ENCODE data around the gene MAP3K2.
"Not testable (repeated sequence)": the region's sequence is repeated elsewhere in the genome, so short reads cannot be mapped to it uniquely, and the experiment has no call there.

MAP3K2 gene

DNA sequence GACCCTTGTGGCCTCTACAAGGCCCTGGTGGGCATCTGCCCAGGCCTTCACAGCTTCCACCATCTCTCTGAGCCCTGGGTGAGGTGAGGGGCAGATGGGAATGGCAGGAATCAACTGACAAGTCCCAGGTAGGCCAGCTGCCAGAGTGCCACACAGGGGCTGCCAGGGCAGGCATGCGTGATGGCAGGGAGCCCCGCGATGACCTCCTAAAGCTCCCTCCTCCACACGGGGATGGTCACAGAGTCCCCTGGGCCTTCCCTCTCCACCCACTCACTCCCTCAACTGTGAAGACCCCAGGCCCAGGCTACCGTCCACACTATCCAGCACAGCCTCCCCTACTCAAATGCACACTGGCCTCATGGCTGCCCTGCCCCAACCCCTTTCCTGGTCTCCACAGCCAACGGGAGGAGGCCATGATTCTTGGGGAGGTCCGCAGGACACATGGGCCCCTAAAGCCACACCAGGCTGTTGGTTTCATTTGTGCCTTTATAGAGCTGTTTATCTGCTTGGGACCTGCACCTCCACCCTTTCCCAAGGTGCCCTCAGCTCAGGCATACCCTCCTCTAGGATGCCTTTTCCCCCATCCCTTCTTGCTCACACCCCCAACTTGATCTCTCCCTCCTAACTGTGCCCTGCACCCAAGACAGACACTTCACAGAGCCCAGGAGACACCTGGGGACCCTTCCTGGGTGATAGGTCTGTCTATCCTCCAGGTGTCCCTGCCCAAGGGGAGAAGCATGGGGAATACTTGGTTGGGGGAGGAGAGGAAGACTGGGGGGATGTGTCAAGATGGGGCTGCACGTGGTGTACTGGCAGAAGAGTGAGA, 32.5 kb upstream of the MAP3K2 start:
- DNase-seq = no peak

DNA sequence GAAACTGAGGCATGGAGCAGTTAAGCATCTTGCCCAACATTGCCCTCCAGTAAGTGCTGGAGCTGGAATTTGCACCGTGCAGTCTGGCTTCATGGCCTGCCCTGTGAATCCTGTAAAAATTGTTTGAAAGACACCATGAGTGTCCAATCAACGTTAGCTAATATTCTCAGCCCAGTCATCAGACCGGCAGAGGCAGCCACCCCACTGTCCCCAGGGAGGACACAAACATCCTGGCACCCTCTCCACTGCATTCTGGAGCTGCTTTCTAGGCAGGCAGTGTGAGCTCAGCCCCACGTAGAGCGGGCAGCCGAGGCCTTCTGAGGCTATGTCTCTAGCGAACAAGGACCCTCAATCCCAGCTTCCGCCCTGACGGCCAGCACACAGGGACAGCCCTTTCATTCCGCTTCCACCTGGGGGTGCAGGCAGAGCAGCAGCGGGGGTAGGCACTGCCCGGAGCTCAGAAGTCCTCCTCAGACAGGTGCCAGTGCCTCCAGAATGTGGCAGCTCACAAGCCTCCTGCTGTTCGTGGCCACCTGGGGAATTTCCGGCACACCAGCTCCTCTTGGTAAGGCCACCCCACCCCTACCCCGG, 31.8 kb upstream of the MAP3K2 start:
- no peak for DNase-seq

DNA sequence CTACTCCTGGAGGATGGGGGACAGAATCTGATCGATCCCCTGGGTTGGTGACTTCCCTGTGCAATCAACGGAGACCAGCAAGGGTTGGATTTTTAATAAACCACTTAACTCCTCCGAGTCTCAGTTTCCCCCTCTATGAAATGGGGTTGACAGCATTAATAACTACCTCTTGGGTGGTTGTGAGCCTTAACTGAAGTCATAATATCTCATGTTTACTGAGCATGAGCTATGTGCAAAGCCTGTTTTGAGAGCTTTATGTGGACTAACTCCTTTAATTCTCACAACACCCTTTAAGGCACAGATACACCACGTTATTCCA, 31.3 kb upstream of the MAP3K2 start:
- no peak for DNase-seq

DNA sequence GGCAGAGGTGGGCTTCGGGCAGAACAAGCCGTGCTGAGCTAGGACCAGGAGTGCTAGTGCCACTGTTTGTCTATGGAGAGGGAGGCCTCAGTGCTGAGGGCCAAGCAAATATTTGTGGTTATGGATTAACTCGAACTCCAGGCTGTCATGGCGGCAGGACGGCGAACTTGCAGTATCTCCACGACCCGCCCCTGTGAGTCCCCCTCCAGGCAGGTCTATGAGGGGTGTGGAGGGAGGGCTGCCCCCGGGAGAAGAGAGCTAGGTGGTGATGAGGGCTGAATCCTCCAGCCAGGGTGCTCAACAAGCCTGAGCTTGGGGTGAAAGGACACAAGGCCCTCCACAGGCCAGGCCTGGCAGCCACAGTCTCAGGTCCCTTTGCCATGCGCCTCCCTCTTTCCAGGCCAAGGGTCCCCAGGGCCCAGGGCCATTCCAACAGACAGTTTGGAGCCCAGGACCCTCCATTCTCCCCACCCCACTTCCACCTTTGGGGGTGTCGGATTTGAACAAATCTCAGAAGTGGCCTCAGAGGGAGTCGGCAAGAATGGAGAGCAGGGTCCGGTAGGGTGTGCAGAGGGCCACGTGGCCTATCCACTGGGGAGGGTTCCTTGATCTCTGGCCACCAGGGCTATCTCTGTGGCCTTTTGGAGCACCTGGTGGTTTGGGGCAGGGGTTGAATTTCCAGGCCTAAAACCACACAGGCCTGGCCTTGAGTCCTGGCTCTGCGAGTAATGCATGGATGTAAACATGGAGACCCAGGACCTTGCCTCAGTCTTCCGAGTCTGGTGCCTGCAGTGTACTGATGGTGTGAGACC, 30.7 kb upstream of the MAP3K2 start, which contains the start of gene PROC:
PROC (plus strand) TSS at position 128 of the 812 bp plus-strand sequence. CDS start 1,516 bp downstream, outside the sequence.
- no peak for DNase-seq

DNA sequence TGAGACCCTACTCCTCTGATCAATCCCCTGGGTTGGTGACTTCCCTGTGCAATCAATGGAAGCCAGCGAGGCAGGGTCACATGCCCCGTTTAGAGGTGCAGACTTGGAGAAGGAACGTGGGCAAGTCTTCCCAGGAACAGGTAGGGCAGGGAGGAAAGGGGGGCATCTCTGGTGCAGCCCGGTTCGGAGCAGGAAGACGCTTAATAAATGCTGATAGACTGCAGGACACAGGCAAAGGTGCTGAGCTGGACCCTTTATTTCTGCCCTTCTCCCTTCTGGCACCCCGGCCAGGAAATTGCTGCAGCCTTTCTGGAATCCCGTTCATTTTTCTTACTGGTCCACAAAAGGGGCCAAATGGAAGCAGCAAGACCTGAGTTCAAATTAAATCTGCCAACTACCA, 29.6 kb upstream of the MAP3K2 start:
- DNase-seq = no peak

DNA sequence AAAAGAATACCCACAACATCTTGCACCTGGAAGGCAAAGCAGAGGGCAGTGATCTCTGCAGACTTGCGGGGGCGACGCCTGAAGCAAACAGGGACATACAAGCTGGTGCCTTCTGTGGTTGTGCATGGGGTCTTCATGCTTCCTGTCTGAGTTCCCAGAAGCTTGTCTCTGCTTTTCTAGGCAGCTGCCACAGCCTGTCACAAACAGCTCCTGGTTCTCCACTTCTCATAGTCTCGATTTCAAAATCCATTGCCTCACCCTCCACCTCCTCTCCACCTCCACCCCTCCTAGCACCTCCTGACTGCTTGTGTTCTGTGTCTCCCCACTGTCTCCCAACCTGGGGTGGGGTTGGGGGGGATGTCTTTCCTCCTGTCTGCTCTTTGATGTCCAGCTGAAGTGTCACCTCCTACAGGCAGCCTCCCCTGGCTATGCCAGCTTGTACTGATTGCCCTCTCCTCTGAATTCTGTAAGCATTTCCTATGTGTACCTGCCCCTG, 28.8 kb upstream of the MAP3K2 start:
- no peak for DNase-seq

DNA sequence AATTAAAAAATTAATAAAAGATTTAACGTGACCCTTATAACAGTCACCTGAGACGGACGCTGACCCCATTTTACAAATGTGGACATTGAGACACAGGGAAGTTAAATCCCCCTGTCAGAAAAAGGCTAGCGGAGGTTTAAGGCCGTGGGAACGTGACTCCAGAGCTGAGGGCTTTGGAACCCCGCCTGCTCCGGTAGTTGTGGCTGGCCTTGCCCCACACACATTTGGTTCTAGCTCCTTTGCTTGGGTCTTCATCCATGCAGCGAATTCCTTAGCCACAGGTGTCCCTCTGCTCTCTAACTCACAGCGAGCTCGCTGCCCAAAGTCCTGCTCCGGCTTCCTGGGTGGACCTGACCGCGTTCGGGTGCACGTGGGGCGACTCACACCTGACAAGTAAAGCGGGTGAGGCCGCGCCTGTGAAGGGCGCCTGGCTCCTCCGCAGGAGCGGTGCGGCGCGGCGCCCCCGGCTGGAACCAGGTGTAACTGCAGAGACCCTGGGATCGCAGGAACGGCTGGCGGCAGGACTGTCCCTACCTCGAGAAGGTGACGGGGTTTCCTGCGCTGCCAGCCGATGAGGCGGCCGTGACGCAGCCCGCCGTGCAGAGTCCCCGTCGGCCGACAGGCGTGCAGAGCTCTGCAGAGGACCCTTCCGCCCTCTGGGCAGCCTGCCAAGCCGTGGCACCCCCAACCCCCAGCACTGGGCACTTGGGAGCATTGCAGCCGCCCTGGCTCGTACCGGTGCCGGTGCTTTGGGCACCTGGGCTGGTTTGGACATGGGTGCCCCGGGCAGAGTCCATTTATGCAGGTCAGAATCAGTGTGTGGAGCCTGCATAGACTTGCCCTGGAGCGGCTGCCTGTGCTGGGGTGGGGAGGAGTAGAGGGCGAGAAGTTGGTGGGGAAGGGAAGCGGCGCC, 28.1 kb upstream of the MAP3K2 start:
- peak; percentile 72 for DNase-seq

DNA sequence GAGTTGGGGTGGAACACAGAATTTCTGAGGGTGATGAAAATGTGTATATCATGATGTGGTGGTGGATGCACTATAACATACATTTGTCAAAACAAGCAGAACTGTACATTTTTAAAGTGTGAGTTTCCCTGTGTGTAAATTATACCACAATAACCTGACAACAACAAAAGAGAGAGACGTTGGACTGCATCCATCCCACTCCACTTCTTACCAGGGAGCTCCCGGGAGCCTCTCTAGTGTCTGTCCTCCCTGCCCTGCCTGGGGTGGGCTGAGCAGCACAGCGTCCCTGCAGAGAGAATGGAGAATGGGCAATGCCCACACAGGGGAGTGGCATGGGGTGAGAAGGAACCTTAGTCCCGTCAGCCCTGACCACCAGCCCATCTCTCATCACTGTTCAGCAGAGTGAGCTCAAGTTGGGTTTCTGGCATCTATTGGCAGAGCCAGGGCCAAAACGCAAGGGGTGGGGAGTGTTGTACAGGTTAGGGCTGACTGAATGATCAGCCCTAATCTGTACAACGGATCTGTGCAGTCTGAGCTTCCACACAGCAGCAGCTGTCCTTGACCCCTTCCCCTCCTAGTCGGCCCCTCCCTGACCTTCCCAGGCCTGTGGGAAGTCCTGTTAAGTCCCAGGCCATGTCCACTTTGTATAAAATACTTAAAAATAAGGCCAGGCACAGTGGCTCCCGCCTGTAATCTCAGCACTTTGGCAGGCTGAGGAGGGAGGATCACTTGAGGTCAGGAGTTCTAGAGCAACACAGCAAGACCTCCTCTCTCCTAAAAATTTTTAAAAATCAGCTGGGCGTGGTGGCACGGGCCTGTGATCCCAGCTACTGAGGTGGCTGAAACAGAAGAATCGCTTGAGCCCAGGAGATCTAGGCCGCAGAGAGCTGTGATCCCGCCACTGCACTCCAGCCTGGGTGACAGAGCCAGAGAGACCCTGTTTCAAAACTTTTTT, 27.1 kb upstream of the MAP3K2 start:
- no peak for DNase-seq

DNA sequence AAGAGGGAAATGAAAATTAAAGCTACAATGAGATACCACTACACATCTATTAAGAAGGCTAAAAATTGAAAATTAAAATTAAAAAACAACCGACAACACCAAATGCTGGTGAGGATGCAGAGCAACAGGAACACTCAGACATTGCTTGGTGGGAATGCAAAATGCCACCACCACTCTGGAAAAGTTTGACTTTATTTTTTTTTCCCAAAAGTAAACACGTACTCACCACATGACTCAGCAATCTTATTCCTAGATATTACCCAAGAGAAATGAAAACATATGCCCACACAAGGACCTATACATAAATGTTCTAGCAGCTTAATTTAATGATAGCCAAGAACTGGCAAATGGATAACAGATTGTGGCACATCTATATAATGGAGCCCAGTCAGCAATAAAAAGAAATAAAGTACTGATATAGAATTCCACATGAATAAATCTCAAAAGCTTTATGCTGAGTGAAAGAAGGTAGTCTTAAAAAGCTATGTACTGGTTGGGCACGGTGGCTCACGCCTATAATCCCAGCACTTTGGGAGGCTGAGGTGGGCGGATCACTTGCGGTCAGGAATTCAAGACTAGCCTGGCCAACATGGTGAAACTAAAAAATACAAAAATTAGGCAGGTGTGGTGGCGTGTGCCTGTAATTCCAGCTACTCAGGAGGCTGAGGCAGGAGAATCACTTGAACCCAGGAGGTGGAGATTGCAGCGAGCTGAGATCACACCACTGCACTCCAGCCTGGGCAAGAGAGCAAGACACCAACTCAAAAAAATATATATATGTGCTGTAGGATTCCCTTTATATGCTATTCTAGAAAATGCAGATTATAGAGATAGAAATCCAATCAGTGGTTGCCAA, 26.2 kb upstream of the MAP3K2 start:
- no peak for DNase-seq

DNA sequence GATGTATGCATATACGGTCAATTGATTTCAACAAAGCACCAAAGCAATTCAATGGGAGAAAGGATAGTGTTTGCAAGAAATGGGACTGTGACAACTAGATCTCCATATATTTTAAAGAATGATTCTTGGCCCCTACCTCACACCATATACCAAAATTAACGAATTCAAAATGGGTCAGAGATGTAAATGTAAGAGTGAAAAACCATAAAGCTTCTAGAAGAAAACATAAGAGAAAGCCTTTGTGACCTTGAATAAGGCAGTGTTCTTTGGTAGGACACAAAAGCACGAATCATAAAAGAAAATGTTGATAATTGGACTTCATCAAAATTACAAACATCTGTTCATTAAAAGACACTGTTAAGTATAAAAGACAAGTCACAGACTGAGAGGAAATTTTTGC, 25.4 kb upstream of the MAP3K2 start:
- no peak for DNase-seq

DNA sequence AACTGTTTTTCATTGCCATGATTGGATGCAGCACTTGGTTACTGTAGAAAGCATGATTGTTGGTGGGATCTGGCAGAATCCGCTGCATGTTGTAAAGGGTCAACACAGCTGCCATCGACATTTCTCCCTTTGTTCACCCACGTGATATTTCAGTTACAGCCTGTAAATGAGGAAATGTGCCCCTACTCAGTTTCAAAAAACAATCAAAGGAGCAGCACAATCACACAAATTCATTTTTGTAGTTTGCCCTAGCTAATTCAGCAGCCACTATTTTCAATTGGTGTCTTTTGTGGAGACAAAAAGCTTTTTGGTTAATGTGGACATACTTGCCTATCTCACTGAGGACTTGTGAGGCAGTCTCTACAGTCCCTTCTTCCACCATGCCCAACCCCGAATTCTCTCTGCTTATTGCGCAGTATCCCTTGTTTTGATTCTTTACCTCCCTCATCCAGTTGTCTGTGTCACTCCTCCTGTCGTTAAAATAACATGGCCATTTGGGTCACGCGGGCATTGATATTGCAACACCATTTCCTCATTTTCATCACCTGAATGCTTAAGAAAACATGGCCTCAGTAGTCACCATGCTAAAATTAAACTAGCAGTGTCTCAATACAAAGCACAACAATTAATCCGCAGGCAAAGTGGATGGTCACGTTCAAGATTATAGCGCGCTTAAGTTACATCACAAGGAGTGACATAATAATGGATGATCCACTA, 24.0 kb upstream of the MAP3K2 start:
- peak; percentile 30 for DNase-seq

DNA sequence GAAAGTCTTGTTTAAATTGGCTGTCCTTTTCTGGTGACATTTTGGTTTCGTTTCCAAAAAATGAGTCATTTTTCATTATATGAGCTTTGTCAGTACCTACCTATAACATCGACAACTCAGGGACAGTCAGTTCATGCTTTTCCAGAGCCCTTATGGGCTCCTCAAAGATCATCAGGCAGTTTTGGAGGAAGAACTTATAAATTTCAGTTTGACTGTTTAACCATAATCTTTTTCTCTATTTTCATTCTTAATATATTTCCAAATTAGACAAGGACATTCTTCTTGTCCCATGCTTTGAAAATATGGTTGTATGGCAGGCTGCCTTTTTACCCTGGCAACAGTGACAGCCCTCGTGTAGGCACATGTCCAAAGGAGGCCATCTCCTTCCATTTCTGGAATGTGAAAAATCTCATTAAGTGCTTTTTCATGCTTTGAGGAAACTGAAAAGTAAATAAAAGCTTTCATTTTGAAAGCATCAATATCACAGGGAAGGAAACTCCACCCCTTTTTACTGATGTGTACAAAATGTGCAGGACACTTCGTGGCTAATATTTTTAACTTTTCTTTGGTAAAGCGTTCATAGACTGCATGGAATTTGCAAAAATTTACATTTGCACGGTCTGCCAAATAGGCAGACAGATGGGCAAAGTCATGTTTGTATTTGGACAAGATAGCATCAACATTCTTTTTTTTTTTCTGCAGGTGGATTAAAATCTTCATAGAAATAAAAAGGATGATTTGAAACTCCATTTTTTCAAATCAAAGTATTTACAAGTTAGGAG, 23.3 kb upstream of the MAP3K2 start:
- DNase-seq = peak; percentile 6

DNA sequence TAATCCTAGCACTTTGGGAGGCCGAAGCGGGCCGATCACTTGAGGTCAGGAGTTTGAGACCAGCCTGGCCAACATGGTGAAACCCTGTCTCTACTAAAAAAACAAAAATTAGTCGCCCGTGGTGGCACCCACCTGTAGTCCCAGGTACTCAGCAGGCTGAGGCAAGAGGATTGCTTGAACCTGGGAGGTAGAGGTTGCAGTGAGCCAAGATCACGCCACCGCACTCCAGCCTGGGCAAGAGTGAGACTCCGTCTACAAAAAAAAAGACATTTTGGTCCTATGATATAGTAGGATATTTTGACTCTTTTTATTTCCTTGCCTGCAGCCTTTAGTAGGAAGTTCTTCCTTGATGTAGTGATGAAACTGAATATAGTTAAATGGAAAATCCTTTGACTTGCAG, 21.9 kb upstream of the MAP3K2 start:
- DNase-seq = not testable (repeated sequence)

DNA sequence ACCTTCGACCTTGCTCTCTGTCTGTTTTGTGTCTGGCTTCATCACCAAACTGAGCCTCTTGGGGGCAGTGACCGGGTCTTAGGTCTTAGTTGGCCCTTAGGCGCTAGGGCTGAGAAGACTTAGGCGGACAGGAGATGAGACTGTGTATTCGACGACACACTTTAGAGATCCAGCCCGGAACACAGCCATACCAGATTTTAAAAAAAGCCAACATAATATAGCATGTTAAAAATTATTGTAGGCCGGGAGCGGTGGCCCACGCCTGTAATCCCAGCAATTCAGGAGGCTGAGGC, 21.0 kb upstream of the MAP3K2 start:
- DNase-seq = no peak

DNA sequence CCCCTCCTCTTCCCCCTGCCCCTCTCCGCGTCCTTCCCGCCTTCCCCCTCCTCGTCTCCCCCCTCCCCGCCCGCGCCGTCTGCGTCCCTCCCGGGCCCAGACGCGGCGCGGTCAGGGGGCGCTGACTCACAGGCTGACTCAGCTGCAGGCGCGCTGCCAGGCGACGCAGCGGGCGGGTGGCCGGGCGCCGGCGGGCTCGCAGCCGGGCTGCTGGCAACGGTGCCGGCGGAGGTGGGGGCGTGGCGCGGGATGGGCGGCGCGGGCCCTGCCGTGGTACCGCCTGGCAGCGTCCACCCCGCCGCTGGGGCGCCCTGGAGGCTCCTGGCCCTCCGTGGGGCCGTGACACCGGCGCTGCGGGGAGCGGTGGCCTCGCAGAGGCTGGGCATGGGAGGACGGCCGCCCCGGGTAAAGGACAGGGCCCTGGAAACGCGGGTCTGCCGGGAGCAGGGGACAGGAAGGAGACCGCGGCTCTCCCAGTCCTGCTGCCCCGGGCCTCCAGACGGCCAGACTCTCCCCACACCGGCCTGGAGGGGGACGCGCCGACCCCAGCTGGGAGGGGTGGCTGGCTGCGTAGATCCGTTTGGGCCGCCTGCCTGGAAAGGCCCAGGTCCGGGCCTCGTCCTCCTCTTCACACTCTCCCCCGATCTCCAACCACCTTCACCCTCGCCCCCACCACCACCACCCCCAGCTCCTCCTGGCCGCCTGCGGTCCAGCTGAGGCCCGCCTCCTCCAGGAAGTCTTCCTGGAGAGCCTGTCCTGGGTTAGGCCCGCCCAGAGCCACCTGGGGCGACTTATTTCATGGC, 20.4 kb upstream of the MAP3K2 start:
- peak; percentile 90 for DNase-seq

DNA sequence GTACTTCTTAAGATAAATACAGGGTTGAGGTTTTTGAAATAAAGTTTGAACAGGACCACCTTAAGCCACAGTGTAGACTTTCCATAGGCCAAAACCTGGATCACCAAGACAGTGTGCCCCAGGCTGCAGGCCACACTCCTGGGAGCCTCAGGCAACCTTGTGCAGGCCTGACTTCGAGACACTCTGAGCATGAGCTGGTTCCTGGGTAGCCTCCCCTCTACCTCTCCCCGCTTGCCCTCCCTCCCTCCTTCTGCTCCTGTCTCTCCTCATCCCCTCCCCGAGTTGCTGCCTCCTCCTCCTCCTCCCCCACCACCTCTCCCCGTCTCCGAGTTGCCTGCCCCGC, 19.9 kb upstream of the MAP3K2 start:
- no peak for DNase-seq

DNA sequence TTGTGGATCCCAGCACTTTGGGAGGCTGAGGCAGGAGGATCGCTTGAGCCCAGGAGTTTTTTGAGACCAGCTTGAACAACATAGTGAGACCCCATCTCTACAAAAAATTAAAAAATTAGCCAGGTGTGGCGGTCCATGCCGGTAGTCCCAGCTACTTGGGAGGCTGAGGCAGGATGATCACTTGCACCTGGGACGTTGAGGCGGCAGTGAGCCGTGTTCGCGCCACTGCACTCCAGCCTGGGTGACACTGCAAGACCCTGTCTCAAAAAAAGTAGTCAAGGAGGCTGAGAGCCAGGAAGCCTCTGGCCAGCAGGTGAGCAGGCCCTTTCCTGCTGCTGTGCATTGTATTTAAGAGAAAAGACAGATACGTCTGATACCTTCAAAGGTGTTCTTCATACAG, 19.3 kb upstream of the MAP3K2 start:
- no peak for DNase-seq

DNA sequence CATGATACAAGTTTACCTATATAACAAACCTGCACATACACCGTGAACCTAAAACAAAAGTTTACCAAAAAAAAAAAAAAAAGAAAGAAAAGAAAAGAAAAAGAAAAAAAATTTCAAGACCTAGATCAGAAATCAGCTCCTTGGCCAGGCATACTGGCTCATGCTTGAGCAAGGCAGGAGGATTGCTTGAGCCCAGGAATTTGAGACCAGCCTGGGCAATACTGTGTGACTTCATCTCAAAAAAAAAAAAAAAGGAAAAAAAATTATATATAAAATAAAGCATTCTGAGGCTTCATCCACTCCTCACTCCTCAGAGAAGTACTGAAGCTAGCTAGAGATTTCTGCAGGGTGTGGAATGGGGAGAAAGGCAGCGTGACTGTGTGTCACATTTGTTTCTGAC, 18.7 kb upstream of the MAP3K2 start:
- DNase-seq = no peak

DNA sequence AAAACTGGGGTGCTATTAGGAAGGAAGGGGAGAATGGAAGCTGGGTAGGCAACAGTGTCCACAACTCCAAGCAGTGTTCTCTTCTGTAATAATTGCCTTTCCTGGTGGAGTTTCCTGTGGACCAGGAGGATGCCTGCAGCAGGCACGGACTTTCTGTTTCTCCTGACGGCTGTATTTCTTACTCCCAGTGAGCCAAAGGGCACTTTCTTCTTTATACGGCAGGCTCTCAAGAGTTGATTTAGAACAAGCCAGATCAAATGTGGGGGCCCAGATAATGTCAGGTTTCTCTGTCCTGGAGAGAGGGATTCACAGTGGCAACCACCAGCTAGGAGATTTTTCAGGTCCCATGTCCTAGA, 17.5 kb upstream of the MAP3K2 start:
- no peak for DNase-seq

Data from NCI-H774 (cell line).